CD14-positive monocyte (primary cell): Measurements from ENCODE around the gene FUZ. TPM values are rescaled to one million over a fixed set of nuclear protein-coding genes. Genes with fewer than 3 reads are reported as not detected.

Experiments used
- DNase-seq, 3 donors: peaks; one replicate each; pipeline ENCODE4 v3.0.0-alpha.2; 2011 to 2022
- H2AFZ ChIP-seq: 2 replicates; pipeline ENCODE4 v1.6.0; 2012; ENCODE audit warnings: mild to moderate bottlenecking, low read depth, low read length, inconsistent platforms; ENCODE audit not compliant: insufficient read depth, poor library complexity, severe bottlenecking
- H3K27ac ChIP-seq, 2 donors: 1 replicate in 1 of 2; 2 replicates in 1 of 2; pipeline ENCODE4 v1.5.1; 2012 to 2013; ENCODE audit warnings: low read length in 2 of 2, control low read depth in 1 of 2, inconsistent platforms in 1 of 2, low read depth in 1 of 2, mild to moderate bottlenecking in 1 of 2
- H3K27me3 ChIP-seq, 2 donors: one replicate each; pipeline versions ENCODE4 v1.6.0 to v1.6.1; 2011 to 2013; ENCODE audit warnings: low read length in 2 of 2; ENCODE audit not compliant: control insufficient read depth in 2 of 2, insufficient read depth in 2 of 2
- H3K36me3 ChIP-seq, 2 donors: replicated peaks in 1 of 2; 1 replicate in 1 of 2; 2 replicates in 1 of 2; pipeline versions ENCODE4 v1.5.1 to v1.6.1; 2012 to 2013; ENCODE audit warnings: low read length in 2 of 2, control low read depth in 1 of 2, inconsistent platforms in 1 of 2, mild to moderate bottlenecking in 1 of 2; ENCODE audit not compliant: insufficient read depth in 2 of 2, control insufficient read depth in 1 of 2
- H3K4me1 ChIP-seq, 2 donors: 1 replicate in 1 of 2; 2 replicates in 1 of 2; pipeline versions ENCODE4 v1.5.1 to v1.6.1; 2012 to 2013; ENCODE audit warnings: low read length in 2 of 2, control low read depth in 1 of 2, inconsistent platforms in 1 of 2, mild to moderate bottlenecking in 1 of 2, moderate library complexity in 1 of 2; ENCODE audit not compliant: insufficient read depth in 2 of 2, control insufficient read depth in 1 of 2
- H3K4me2 ChIP-seq: replicated peaks from 2 replicates; pipeline ENCODE3; 2012; ENCODE audit warnings: low read length, moderate library complexity, mild to moderate bottlenecking; ENCODE audit not compliant: poor library complexity, severe bottlenecking; ENCODE audit errors: extremely low read depth
- H3K4me3 ChIP-seq, 3 experiments: fragments of 200-600 bp in 1 of 3; sonication (generic) in 1 of 3; replicated peaks in 1 of 3; 1 replicate in 2 of 3; 2 replicates in 1 of 3; pipeline ENCODE4 v1.5.1; 2011 to 2013; ENCODE audit warnings: low read length in 3 of 3, mild to moderate bottlenecking in 3 of 3, control low read depth in 2 of 3, low read depth in 2 of 3, inconsistent platforms in 1 of 3, moderate library complexity in 1 of 3
- H3K79me2 ChIP-seq: 2 replicates; pipeline ENCODE4 v1.6.0; 2012; ENCODE audit warnings: mild to moderate bottlenecking, control low read depth, inconsistent platforms, low read length, moderate library complexity; ENCODE audit not compliant: insufficient read depth
- H3K9ac ChIP-seq: 2 replicates; pipeline ENCODE4 v1.6.0; 2017; ENCODE audit warnings: low read length, mild to moderate bottlenecking; ENCODE audit not compliant: insufficient read depth, poor library complexity, severe bottlenecking
- H3K9me3 ChIP-seq, 2 donors: replicated peaks in 1 of 2; 1 replicate in 1 of 2; 2 replicates in 1 of 2; pipeline versions ENCODE4 v1.5.1 to v1.6.1; 2012 to 2013; ENCODE audit warnings: low read length in 2 of 2, control low read depth in 1 of 2; ENCODE audit not compliant: control insufficient read depth in 1 of 2, insufficient read depth in 1 of 2
- H4K20me1 ChIP-seq: 2 replicates; pipeline ENCODE4 v1.6.0; 2012; ENCODE audit warnings: mild to moderate bottlenecking, low read length, control low read depth, moderate library complexity; ENCODE audit not compliant: insufficient read depth
- H3K27ac Mint-ChIP-seq, 7 donors: one replicate each; pipeline ENCODE4 v1.8.0; 2020; ENCODE audit warnings: mild to moderate bottlenecking in 7 of 7, mixed read lengths in 7 of 7, moderate library complexity in 6 of 7, inconsistent platforms in 2 of 7
- H3K27me3 Mint-ChIP-seq, 3 donors: one replicate each; pipeline ENCODE4 v1.8.0; 2021 to 2022; ENCODE audit warnings: low read depth in 3 of 3, mild to moderate bottlenecking in 3 of 3, mixed read lengths in 3 of 3, moderate library complexity in 3 of 3, inconsistent platforms in 1 of 3
- H3K36me3 Mint-ChIP-seq, 2 donors: one replicate each; pipeline ENCODE4 v1.8.0; 2020; ENCODE audit warnings: mixed read lengths in 2 of 2, inconsistent platforms in 1 of 2, mild to moderate bottlenecking in 1 of 2
- H3K4me1 Mint-ChIP-seq: one replicate; pipeline ENCODE4 v1.8.0; 2020; ENCODE audit warnings: mild to moderate bottlenecking, mixed read lengths
- H3K4me3 Mint-ChIP-seq, 2 donors: one replicate each; pipeline ENCODE4 v1.8.0; 2020; ENCODE audit warnings: mild to moderate bottlenecking in 2 of 2, mixed read lengths in 2 of 2, moderate library complexity in 1 of 2
- H3K9me3 Mint-ChIP-seq, 7 donors: one replicate each; pipeline ENCODE4 v1.8.0; 2020 to 2022; ENCODE audit warnings: mixed read lengths in 7 of 7, mild to moderate bottlenecking in 6 of 7, moderate library complexity in 6 of 7, inconsistent platforms in 2 of 7
- CTCF ChIP-seq: fragments of 200-600 bp; IDR thresholded peaks from one replicate; pipeline ENCODE4 v1.8.0; 2022; ENCODE audit warnings: antibody characterized with exemption, mild to moderate bottlenecking
- WGBS: methylation state at CpG from one replicate; pipeline ENCODE4 v1.1.5; 2013; ENCODE audit warnings: missing lambda C conversion rate; ENCODE audit not compliant: insufficient coverage; 5-methylcytosine and 5-hydroxymethylcytosine counted together
- intact Hi-C, 2 donors: fragments of 100-400 bp; cut with micrococcal nuclease; formaldehyde crosslinking; loops; one replicate each; pipeline versions ENCODE4 v1.15.0 to v1.15.1; 2023
- polyA plus RNA-seq, 3 donors: library from polyadenylated mRNA; depleted of rRNA in 1 of 3; unstranded in 2 of 3; stranded (reverse) in 1 of 3; fragments of 300-500 nt in 2 of 3; fragments of >200 nt in 1 of 3; fragmentation: Illumina TruSeq in 2 of 3; gene quantifications; 1 replicate in 2 of 3; 2 replicates in 1 of 3; pipeline ENCODE4 v1.2.3, GENCODE V29; 2012 to 2021

FUZ gene
- polyA plus RNA-seq, 3 donors, result 5.3 to 16.7 (median 5.3) TPM

- TF ChIP-seq CTCF, result no peak
- Histone ChIP-seq H2AFZ (no peak overlapping the region), H3K79me2 (no peaks in the 10 kb centered on the region), H3K4me2 (no peak overlapping the region), H3K36me3 (peaks cover 83 to 99% of the 10 kb centered on the region in 2 donors), H4K20me1 (peaks cover 23% of the 10 kb centered on the region), H3K4me1 (peaks cover 22 to 25% of the 10 kb centered on the region in 2 donors), H3K27me3 (no peaks in the 10 kb centered on the region), H3K27ac (no peak overlapping the region), H3K9ac (no peak overlapping the region), H3K9me3 (no peaks in the 10 kb centered on the region), H3K4me3 (no peak overlapping the region)
- no peak for DNase-seq
- intact Hi-C loops, result no loop called here
- Mint-ChIP-seq H3K4me1 (peaks cover 24% of the 10 kb centered on the region), H3K4me3 (no peak overlapping the region), H3K9me3 (peaks cover 0 to 3% (median 0%) of the 10 kb centered on the region in 7 donors), H3K27ac (no peak overlapping the region), H3K36me3 (peaks cover 79 to 93% of the 10 kb centered on the region in 2 donors), H3K27me3 (no peaks in the 10 kb centered on the region)
- 95% methylated on average over 8 of the region's 12 CpGs for WGBS
Measured at GRCh38 chr19:49835562-49835961, 22.5 kb upstream of the FUZ start.

- Mint-ChIP-seq H3K27me3 (no peaks in the 10 kb centered on the region), H3K4me3 (no peak overlapping the region), H3K36me3 (peaks cover 79 to 95% of the 10 kb centered on the region in 2 donors), H3K4me1 (peaks cover 24% of the 10 kb centered on the region), H3K27ac (peak overlapping the region in 1 of 7 donors; percentile 40), H3K9me3 (no peaks in the 10 kb centered on the region)
- Histone ChIP-seq H3K27ac (no peak overlapping the region), H3K9me3 (no peaks in the 10 kb centered on the region), H3K4me1 (peaks cover 22 to 25% of the 10 kb centered on the region in 2 donors), H3K9ac (no peak overlapping the region), H3K36me3 (peaks cover 87 to 100% of the 10 kb centered on the region in 2 donors), H3K4me2 (no peak overlapping the region), H3K27me3 (no peaks in the 10 kb centered on the region), H2AFZ (no peak overlapping the region), H4K20me1 (peaks cover 42% of the 10 kb centered on the region), H3K4me3 (no peak overlapping the region), H3K79me2 (no peaks in the 10 kb centered on the region)
- intact Hi-C loops, result no loop called here
- 95% methylated on average over 7 of the region's 7 CpGs for WGBS
- TF ChIP-seq CTCF, result no peak
- DNase-seq, result no peak
Measured at GRCh38 chr19:49833599-49833998, 20.5 kb upstream of the FUZ start.
